ENCODE measurements around the gene SH3GL3. TPM values are rescaled to one million over a fixed set of nuclear protein-coding genes. Genes with fewer than 3 reads are reported as not detected.

Gene SH3GL3
- total RNA-seq, 1 experiment from 2014 or later: not detected

DNA sequence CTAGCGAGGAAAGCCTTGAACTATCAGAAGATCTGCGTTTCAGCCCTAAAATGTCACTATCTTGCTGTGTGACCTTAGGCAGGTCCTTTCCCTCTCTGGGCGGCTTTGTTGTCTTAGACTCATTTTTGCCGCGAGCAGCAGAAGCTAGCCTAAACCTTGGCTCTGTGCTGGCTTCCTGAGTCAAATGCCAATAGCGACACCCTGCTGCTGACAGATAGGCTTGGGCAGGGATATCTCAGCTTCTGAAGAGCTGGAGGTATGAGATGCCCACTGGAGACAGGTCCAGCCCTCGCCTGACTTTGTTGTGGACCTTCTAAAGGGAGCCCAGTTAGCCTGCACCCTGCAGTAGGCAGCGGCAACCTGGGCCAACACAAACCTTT, 208.1 kb downstream of the SH3GL3 start:
- in situ Hi-C loops (cut with HindIII; ENCODE audit: low pct_unique_long_range_greater_than_20kb, low sequenced_read_pairs) (no loop called here), intact Hi-C loops (cut with micrococcal nuclease; ENCODE audit: unreplicated experiment) (no loop called here)
- H3K4me1 ChIP-seq (ENCODE audit: control insufficient read depth, insufficient read depth, low read length): no peaks in the 10 kb centered on the region; the same call in 1 of the 2 replicates
- H3K9me3 ChIP-seq (ENCODE audit: control insufficient read depth, insufficient read depth, low read depth, low read length): no peaks in the 10 kb centered on the region
- H3K4me3 ChIP-seq (ENCODE audit: low read depth in 2 of 2, low read length in 2 of 2): no peak overlapping the region
- ChIA-PET CTCF (no interaction called here), POLR2A (no interaction called here)
- H3K36me3 ChIP-seq (ENCODE audit: control insufficient read depth, insufficient read depth, low read length): no peaks in the 10 kb centered on the region
- no peak for ATAC-seq
- no TSS peak for BruUV-seq (replicated peaks)
- no peaks in the 10 kb centered on the region for H3K27me3 ChIP-seq (ENCODE audit: control insufficient read depth, insufficient read depth, low read length)
- no peak for TF ChIP-seq TCF7L2 (IDR thresholded peaks at IDR 0.05; ENCODE audit: low read depth, low read length)
- TF ChIP-seq SIN3A (IDR thresholded peaks at IDR 0.05; ENCODE audit: borderline replicate concordance, insufficient read depth, low read depth, low read length): no peak
- TF ChIP-seq, protein P1, sequence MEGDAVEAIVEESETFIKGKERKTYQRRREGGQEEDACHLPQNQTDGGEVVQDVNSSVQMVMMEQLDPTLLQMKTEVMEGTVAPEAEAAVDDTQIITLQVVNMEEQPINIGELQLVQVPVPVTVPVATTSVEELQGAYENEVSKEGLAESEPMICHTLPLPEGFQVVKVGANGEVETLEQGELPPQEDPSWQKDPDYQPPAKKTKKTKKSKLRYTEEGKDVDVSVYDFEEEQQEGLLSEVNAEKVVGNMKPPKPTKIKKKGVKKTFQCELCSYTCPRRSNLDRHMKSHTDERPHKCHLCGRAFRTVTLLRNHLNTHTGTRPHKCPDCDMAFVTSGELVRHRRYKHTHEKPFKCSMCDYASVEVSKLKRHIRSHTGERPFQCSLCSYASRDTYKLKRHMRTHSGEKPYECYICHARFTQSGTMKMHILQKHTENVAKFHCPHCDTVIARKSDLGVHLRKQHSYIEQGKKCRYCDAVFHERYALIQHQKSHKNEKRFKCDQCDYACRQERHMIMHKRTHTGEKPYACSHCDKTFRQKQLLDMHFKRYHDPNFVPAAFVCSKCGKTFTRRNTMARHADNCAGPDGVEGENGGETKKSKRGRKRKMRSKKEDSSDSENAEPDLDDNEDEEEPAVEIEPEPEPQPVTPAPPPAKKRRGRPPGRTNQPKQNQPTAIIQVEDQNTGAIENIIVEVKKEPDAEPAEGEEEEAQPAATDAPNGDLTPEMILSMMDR (IDR thresholded peaks at IDR 0.05): no peak
- TF ChIP-seq, protein P2, sequence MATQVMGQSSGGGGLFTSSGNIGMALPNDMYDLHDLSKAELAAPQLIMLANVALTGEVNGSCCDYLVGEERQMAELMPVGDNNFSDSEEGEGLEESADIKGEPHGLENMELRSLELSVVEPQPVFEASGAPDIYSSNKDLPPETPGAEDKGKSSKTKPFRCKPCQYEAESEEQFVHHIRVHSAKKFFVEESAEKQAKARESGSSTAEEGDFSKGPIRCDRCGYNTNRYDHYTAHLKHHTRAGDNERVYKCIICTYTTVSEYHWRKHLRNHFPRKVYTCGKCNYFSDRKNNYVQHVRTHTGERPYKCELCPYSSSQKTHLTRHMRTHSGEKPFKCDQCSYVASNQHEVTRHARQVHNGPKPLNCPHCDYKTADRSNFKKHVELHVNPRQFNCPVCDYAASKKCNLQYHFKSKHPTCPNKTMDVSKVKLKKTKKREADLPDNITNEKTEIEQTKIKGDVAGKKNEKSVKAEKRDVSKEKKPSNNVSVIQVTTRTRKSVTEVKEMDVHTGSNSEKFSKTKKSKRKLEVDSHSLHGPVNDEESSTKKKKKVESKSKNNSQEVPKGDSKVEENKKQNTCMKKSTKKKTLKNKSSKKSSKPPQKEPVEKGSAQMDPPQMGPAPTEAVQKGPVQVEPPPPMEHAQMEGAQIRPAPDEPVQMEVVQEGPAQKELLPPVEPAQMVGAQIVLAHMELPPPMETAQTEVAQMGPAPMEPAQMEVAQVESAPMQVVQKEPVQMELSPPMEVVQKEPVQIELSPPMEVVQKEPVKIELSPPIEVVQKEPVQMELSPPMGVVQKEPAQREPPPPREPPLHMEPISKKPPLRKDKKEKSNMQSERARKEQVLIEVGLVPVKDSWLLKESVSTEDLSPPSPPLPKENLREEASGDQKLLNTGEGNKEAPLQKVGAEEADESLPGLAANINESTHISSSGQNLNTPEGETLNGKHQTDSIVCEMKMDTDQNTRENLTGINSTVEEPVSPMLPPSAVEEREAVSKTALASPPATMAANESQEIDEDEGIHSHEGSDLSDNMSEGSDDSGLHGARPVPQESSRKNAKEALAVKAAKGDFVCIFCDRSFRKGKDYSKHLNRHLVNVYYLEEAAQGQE (IDR thresholded peaks at IDR 0.05; ENCODE audit: insufficient read depth in 1 of 2, low read depth in 2 of 2, low read length in 1 of 2): no peak
- no peak for TF ChIP-seq POLR2AphosphoS5 (IDR thresholded peaks at IDR 0.05; ENCODE audit: low read depth, low read length)
- no peak overlapping the region for H3K27ac ChIP-seq (ENCODE audit: low read length)
- DNase-seq (ENCODE audit: low read depth, low spot score): no peak

DNA sequence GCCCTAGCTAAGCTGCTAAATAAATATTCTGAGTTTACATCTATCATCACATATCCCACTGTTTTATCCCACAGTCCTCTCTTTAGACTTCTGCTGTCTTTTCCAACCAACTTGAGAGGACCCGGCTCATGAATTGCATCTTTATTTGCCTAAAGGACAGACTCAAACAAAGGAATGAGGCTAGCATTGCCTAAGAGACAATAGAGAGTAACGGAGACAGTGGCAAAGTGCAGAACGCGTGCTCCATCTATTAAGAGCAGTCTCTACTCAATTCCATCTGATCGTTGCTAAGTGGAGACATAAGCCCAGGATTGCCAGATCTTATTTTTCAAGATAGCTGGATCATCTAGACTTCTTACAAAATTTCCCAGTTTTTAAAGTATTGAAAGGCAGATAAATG, 209.1 kb downstream of the SH3GL3 start:
- no peaks in the 10 kb centered on the region for H3K36me3 ChIP-seq (ENCODE audit: control insufficient read depth, insufficient read depth, low read length)
- ATAC-seq (no peak), DNase-seq (ENCODE audit: low read depth, low spot score) (no peak)
- no peak overlapping the region for H3K4me3 ChIP-seq (ENCODE audit: low read depth in 2 of 2, low read length in 2 of 2)
- no peaks in the 10 kb centered on the region; the same call in 1 of the 2 replicates for H3K4me1 ChIP-seq (ENCODE audit: control insufficient read depth, insufficient read depth, low read length)
- ChIA-PET POLR2A (no interaction called here), CTCF (no interaction called here)
- in situ Hi-C loops (cut with HindIII; ENCODE audit: low pct_unique_long_range_greater_than_20kb, low sequenced_read_pairs): no loop called here
- H3K9me3 ChIP-seq (ENCODE audit: control insufficient read depth, insufficient read depth, low read depth, low read length): no peaks in the 10 kb centered on the region
- H3K27me3 ChIP-seq (ENCODE audit: control insufficient read depth, insufficient read depth, low read length): no peaks in the 10 kb centered on the region
- no TSS peak for BruUV-seq (replicated peaks)
- H3K27ac ChIP-seq (ENCODE audit: low read length): no peak overlapping the region
- TF ChIP-seq POLR2AphosphoS5 (IDR thresholded peaks at IDR 0.05; ENCODE audit: low read depth, low read length): no peak
- intact Hi-C loops (cut with micrococcal nuclease; ENCODE audit: unreplicated experiment): no loop called here

DNA sequence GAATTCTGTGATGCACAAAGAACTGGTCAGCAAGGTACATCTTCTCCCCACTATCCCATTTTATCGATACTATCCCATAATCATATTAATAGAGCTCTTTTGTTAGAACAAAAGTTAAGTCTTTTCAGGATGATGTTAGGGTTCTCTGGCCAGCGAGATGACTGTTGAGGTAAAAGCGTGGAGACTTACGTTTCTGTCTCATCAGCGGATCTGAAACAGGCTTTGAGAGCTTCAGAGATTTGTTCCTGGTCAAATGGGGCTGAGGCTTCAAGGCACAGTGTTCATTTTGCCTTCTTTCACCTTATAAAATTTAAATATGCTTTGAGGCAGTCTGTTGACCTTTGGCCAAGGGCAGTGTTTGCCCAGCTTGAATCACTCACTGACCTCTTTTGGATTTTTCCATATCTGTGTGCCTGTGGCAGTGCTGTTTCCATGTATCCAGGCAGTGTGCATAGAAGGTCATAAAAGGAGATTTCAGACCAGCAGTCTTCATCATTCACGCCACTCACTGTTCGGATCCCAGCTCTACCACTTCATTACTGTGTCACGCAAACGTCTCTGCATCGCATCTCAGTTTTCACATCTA, 209.9 kb downstream of the SH3GL3 start:
- intact Hi-C loops (cut with micrococcal nuclease; ENCODE audit: unreplicated experiment): no loop called here

More for the DNA sequence above, 209.9 kb downstream of the SH3GL3 start:
- in situ Hi-C loops (cut with HindIII; ENCODE audit: low pct_unique_long_range_greater_than_20kb, low sequenced_read_pairs): no loop called here
- BruUV-seq (replicated peaks): no TSS peak
- ChIA-PET CTCF (no interaction called here), POLR2A (no interaction called here)
- Histone ChIP-seq H3K4me1 (ENCODE audit: control insufficient read depth, insufficient read depth, low read length) (no peaks in the 10 kb centered on the region; the same call in 1 of the 2 replicates), H3K27me3 (ENCODE audit: control insufficient read depth, insufficient read depth, low read length) (no peaks in the 10 kb centered on the region), H3K36me3 (ENCODE audit: control insufficient read depth, insufficient read depth, low read length) (no peaks in the 10 kb centered on the region), H3K4me3 (ENCODE audit: low read depth in 2 of 2, low read length in 2 of 2) (no peak overlapping the region), H3K27ac (ENCODE audit: low read length) (no peak overlapping the region), H3K9me3 (ENCODE audit: control insufficient read depth, insufficient read depth, low read depth, low read length) (no peaks in the 10 kb centered on the region)
- ATAC-seq: no peak
- TF ChIP-seq, protein P2 (IDR thresholded peaks at IDR 0.05; ENCODE audit: insufficient read depth in 1 of 2, low read depth in 2 of 2, low read length in 1 of 2): no peak
- TF ChIP-seq POLR2AphosphoS5 (IDR thresholded peaks at IDR 0.05; ENCODE audit: low read depth, low read length): no peak
- TF ChIP-seq, protein P1 (IDR thresholded peaks at IDR 0.05): no peak
- TF ChIP-seq SIN3A (IDR thresholded peaks at IDR 0.05; ENCODE audit: borderline replicate concordance, insufficient read depth, low read depth, low read length): no peak
- TF ChIP-seq TCF7L2 (IDR thresholded peaks at IDR 0.05; ENCODE audit: low read depth, low read length): no peak
- DNase-seq (ENCODE audit: low read depth, low spot score): no peak
